Nephron progenitor cell (in vitro differentiated cells): Measurements from ENCODE around the gene SND1.

Experiments
- DNase-seq: peaks from one replicate; pipeline ENCODE4 v3.0.0; 2021
- H3K27ac Mint-ChIP-seq: 2 replicates; pipeline ENCODE4 v1.8.0; 2021; ENCODE audit warnings: mild to moderate bottlenecking, moderate library complexity, mixed read lengths
- H3K27me3 Mint-ChIP-seq: 2 replicates; pipeline ENCODE4 v1.8.0; 2021; ENCODE audit warnings: mild to moderate bottlenecking, low read depth, mixed read lengths; ENCODE audit not compliant: poor library complexity
- H3K36me3 Mint-ChIP-seq: 2 replicates; pipeline ENCODE4 v1.8.0; 2021; ENCODE audit warnings: low read depth, mixed read lengths
- H3K4me1 Mint-ChIP-seq: 2 replicates; pipeline ENCODE4 v1.8.0; 2021; ENCODE audit warnings: mixed read lengths
- H3K4me3 Mint-ChIP-seq: 2 replicates; pipeline ENCODE4 v1.8.0; 2021; ENCODE audit warnings: mild to moderate bottlenecking, moderate library complexity, mixed read lengths
- H3K9me3 Mint-ChIP-seq: 2 replicates; pipeline ENCODE4 v1.8.0; 2021; ENCODE audit warnings: mild to moderate bottlenecking, moderate library complexity, mixed read lengths
- CTCF ChIP-seq: fragments of 200-600 bp; sonication (generic); IDR thresholded peaks from 2 replicates; pipeline ENCODE4 v1.5.0; 2021; ENCODE audit warnings: antibody characterized with exemption

Gene SND1

GRCh38 chr7:127755965-127756364 is 104.0 kb downstream of the SND1 start:
- no peaks in the 10 kb centered on the region for H3K27me3 Mint-ChIP-seq
- peaks cover 22% of the 10 kb centered on the region for H3K4me1 Mint-ChIP-seq
- peak overlapping the region; percentile 78 for H3K27ac Mint-ChIP-seq
- H3K9me3 Mint-ChIP-seq, result no peaks in the 10 kb centered on the region
- peaks cover 12% of the 10 kb centered on the region for H3K36me3 Mint-ChIP-seq
- DNase-seq, result no peak
- H3K4me3 Mint-ChIP-seq, result no peak overlapping the region
- TF ChIP-seq CTCF, result no peak

- no peak overlapping the region for H3K4me3 Mint-ChIP-seq
- H3K4me1 Mint-ChIP-seq, result peaks cover 18% of the 10 kb centered on the region
- H3K36me3 Mint-ChIP-seq, result peaks cover 12% of the 10 kb centered on the region
- TF ChIP-seq CTCF, result no peak
- no peaks in the 10 kb centered on the region for H3K27me3 Mint-ChIP-seq
- no peaks in the 10 kb centered on the region for H3K9me3 Mint-ChIP-seq
- no peak for DNase-seq
- no peak overlapping the region for H3K27ac Mint-ChIP-seq
Measured at GRCh38 chr7:127758105-127758504, 106.1 kb downstream of the SND1 start.

GRCh38 chr7:127758845-127759244 is 106.9 kb downstream of the SND1 start:
- H3K4me3 Mint-ChIP-seq, result no peak overlapping the region
- H3K27ac Mint-ChIP-seq, result no peak overlapping the region
- H3K4me1 Mint-ChIP-seq, result peaks cover 22% of the 10 kb centered on the region

GRCh38 chr7:127759945-127760421 is 108.0 kb downstream of the SND1 start:
- peaks cover 31% of the 10 kb centered on the region for H3K4me1 Mint-ChIP-seq
- no peak for TF ChIP-seq CTCF
- no peaks in the 10 kb centered on the region for H3K9me3 Mint-ChIP-seq
- no peak overlapping the region for H3K4me3 Mint-ChIP-seq
- no peaks in the 10 kb centered on the region for H3K27me3 Mint-ChIP-seq
- peaks cover 16% of the 10 kb centered on the region for H3K36me3 Mint-ChIP-seq
- no peak overlapping the region for H3K27ac Mint-ChIP-seq
- no peak for DNase-seq

More at GRCh38 chr7:127758845-127759244, 106.9 kb downstream of the SND1 start:
- Mint-ChIP-seq H3K9me3 (no peaks in the 10 kb centered on the region), H3K36me3 (peaks cover 12% of the 10 kb centered on the region), H3K27me3 (no peaks in the 10 kb centered on the region)
- TF ChIP-seq CTCF, result no peak
- DNase-seq, result no peak

- TF ChIP-seq CTCF, result no peak
- H3K9me3 Mint-ChIP-seq, result no peaks in the 10 kb centered on the region
- H3K36me3 Mint-ChIP-seq, result peaks cover 17% of the 10 kb centered on the region
- DNase-seq, result no peak
- no peak overlapping the region for H3K27ac Mint-ChIP-seq
- H3K4me3 Mint-ChIP-seq, result no peak overlapping the region
- H3K4me1 Mint-ChIP-seq, result peaks cover 28% of the 10 kb centered on the region
- no peaks in the 10 kb centered on the region for H3K27me3 Mint-ChIP-seq
Measured at GRCh38 chr7:127760436-127761031, 108.5 kb downstream of the SND1 start.

- H3K4me3 Mint-ChIP-seq, result no peak overlapping the region
- H3K27ac Mint-ChIP-seq, result no peak overlapping the region
- no peak for TF ChIP-seq CTCF
- H3K4me1 Mint-ChIP-seq, result peaks cover 21% of the 10 kb centered on the region
- no peak for DNase-seq
- H3K9me3 Mint-ChIP-seq, result no peaks in the 10 kb centered on the region
- no peaks in the 10 kb centered on the region for H3K27me3 Mint-ChIP-seq
- peaks cover 22% of the 10 kb centered on the region for H3K36me3 Mint-ChIP-seq
Measured at GRCh38 chr7:127761196-127761595, 109.2 kb downstream of the SND1 start.
